SK-N-SH (cell line): ENCODE data around the gene RAB3D. TPM values are rescaled to one million over a fixed set of nuclear protein-coding genes. Genes with fewer than 3 reads are reported as not detected.

Source experiments
- CTCF ChIA-PET: fragments of 300-600, 350-600 bp; formaldehyde crosslinking; extraction: SDS; loops from one replicate; lab custom pipeline; 2021; lab: Yijun Ruan, JAX
- POLR2A ChIA-PET: fragments of 350-600 bp; sonication (Branson Sonifier 250); formaldehyde crosslinking; extraction: SDS; loops from one replicate; lab custom pipeline; 2020; ENCODE audit warnings: antibody characterized with exemption, inconsistent platforms; lab: Yijun Ruan, JAX
- DNase-seq: peaks from one replicate; pipeline ENCODE4 v3.0.0; 2012
- H2AFZ ChIP-seq: fragments of 200-600 bp; sonication (generic); 2 replicates; pipeline ENCODE4 v1.8.1; 2016; ENCODE audit warnings: antibody characterized with exemption, mild to moderate bottlenecking, low read depth
- H3F3A ChIP-seq: fragments of 200-600 bp; sonication (generic); replicated peaks from 2 replicates; pipeline ENCODE3; 2016; ENCODE audit warnings: antibody characterized with exemption, mild to moderate bottlenecking; ENCODE audit not compliant: insufficient read depth
- H3K27ac ChIP-seq, 2 experiments: fragments of 200-500 bp in 1 of 2; fragments of 200-600 bp in 1 of 2; sonication (Bioruptor generic) in 1 of 2; sonication (generic), shearing (Covaris generic) in 1 of 2; 2 replicates each; pipeline versions ENCODE4 v1.5.1 to v1.6.1; 2014 to 2016; ENCODE audit warnings: low read depth in 2 of 2, inconsistent platforms in 1 of 2, low read length in 1 of 2, mild to moderate bottlenecking in 1 of 2, mixed read lengths in 1 of 2
- H3K27me3 ChIP-seq: fragments of 200-600 bp; sonication (generic), shearing (Covaris generic); 2 replicates; pipeline ENCODE4 v1.6.1; 2016; ENCODE audit warnings: mixed run types; ENCODE audit not compliant: insufficient read depth
- H3K36me3 ChIP-seq, 2 experiments: fragments of 200-500 bp in 1 of 2; fragments of 200-600 bp in 1 of 2; sonication (Bioruptor generic) in 1 of 2; sonication (generic) in 1 of 2; replicated peaks in 1 of 2; 2 replicates each; pipeline versions ENCODE3 to v1.5.1; 2014 to 2016; ENCODE audit warnings: low read length in 1 of 2, mild to moderate bottlenecking in 1 of 2; ENCODE audit not compliant: insufficient read depth in 2 of 2, control insufficient read depth in 1 of 2
- H3K4me1 ChIP-seq, 2 experiments: fragments of 200-500 bp in 1 of 2; fragments of 200-600 bp in 1 of 2; sonication (Bioruptor generic) in 1 of 2; sonication (generic), shearing (Covaris generic) in 1 of 2; 2 replicates each; pipeline versions ENCODE4 v1.5.1 to v1.6.1; 2014 to 2016; ENCODE audit warnings: low read depth in 1 of 2, low read length in 1 of 2, mixed run types in 1 of 2; ENCODE audit not compliant: insufficient read depth in 2 of 2, control insufficient read depth in 1 of 2
- H3K4me2 ChIP-seq: fragments of 200-600 bp; sonication (generic), shearing (Covaris generic); 2 replicates; pipeline ENCODE4 v1.6.1; 2017; ENCODE audit warnings: mixed run types
- H3K4me3 ChIP-seq, 2 experiments: fragments of 200-500 bp in 1 of 2; fragments of 200-600 bp in 1 of 2; sonication (Bioruptor generic) in 1 of 2; sonication (generic), shearing (Covaris generic) in 1 of 2; 2 replicates each; pipeline versions ENCODE4 v1.5.1 to v1.8.1; 2014 to 2016; ENCODE audit warnings: low read depth in 2 of 2, inconsistent platforms in 1 of 2, low read length in 1 of 2, mild to moderate bottlenecking in 1 of 2, mixed read lengths in 1 of 2, moderate library complexity in 1 of 2
- H3K79me2 ChIP-seq: fragments of 200-600 bp; sonication (generic); 2 replicates; pipeline ENCODE4 v1.8.1; 2017; ENCODE audit warnings: mild to moderate bottlenecking; ENCODE audit not compliant: insufficient read depth
- H3K9ac ChIP-seq: fragments of 200-600 bp; sonication (generic); 2 replicates; pipeline ENCODE4 v1.6.1; 2017; ENCODE audit warnings: mixed run types
- H3K9me2 ChIP-seq: fragments of 200-600 bp; sonication (generic); 2 replicates; pipeline ENCODE4 v1.6.1; 2017; ENCODE audit warnings: mixed run types
- H3K9me3 ChIP-seq: fragments of 200-600 bp; sonication (generic); 2 replicates; pipeline ENCODE4 v1.6.1; 2017; ENCODE audit warnings: mixed run types, mild to moderate bottlenecking, moderate library complexity
- H4K20me1 ChIP-seq: fragments of 200-600 bp; sonication (generic); 2 replicates; pipeline ENCODE4 v1.6.1; 2017; ENCODE audit warnings: mild to moderate bottlenecking, mixed run types; ENCODE audit not compliant: insufficient read depth
- FOXJ3 ChIP-seq: sonication (generic); formaldehyde crosslinking; IDR thresholded peaks from 2 replicates; pipeline ENCODE4 v1.5.1; 2020; ENCODE audit warnings: mild to moderate bottlenecking, missing genetic modification reagents
- MAX ChIP-seq: IDR thresholded peaks from 2 replicates; pipeline ENCODE4 v1.4.0; 2012; ENCODE audit warnings: low read depth
- MXI1 ChIP-seq: IDR thresholded peaks from 2 replicates; pipeline ENCODE4 v1.6.1; 2012; ENCODE audit warnings: mild to moderate bottlenecking, low read depth, low read length, improper control_type of control experiment
- REST ChIP-seq: IDR thresholded peaks from 2 replicates; pipeline ENCODE4 v1.6.1; 2012; ENCODE audit warnings: mild to moderate bottlenecking, low read depth, low read length, moderate library complexity
- SMC3 ChIP-seq: IDR thresholded peaks from 2 replicates; pipeline ENCODE4 v1.6.1; 2012; ENCODE audit warnings: low read depth, low read length, improper control_type of control experiment
- WGBS: methylation state at CpG from one replicate; pipeline ENCODE4 v1.1.6; 2017; ENCODE audit warnings: low lambda C conversion rate; 5-methylcytosine and 5-hydroxymethylcytosine counted together
- polyA plus RNA-seq, 3 experiments: library from polyadenylated mRNA; depleted of rRNA; stranded (reverse); fragments of >200 nt; gene quantifications; 2 replicates each; pipeline ENCODE4 v1.2.3, GENCODE V29; 2012

Gene RAB3D
- polyA plus RNA-seq, 1 of the 3 experiments (the other 2 are of a cell fraction) = 27.0 TPM

- H3K4me3 ChIP-seq = no peak overlapping the region
- no peaks in the 10 kb centered on the region for H3K9me3 ChIP-seq
- no peaks in the 10 kb centered on the region for H3K9me2 ChIP-seq
- POLR2A ChIA-PET = no interaction called here
- H2AFZ ChIP-seq = no peak overlapping the region
- TF ChIP-seq MAX (no peak), REST (peak; percentile 72; the same call in 1 of the 2 replicates)
- no peak overlapping the region for H3K27ac ChIP-seq
- peaks cover 13% of the 10 kb centered on the region for H3F3A ChIP-seq
- 73% methylated on average over 4 of the region's 4 CpGs for WGBS
- no peak overlapping the region for H3K9ac ChIP-seq
- H3K27me3 ChIP-seq = no peaks in the 10 kb centered on the region
- no peaks in the 10 kb centered on the region for H3K36me3 ChIP-seq
- no peak overlapping the region for H3K4me2 ChIP-seq
- H3K79me2 ChIP-seq = no peaks in the 10 kb centered on the region
- peaks cover under 1% of the 10 kb centered on the region; the same call in 1 of the 2 replicates for H4K20me1 ChIP-seq
- CTCF ChIA-PET = interaction anchor here (1.5 kb wide), 1 partner anchor 55 kb away, joined by 6 read pairs; no protein-coding TSS in a partner anchor
- H3K4me1 ChIP-seq = peaks cover 10 to 13% of the 10 kb centered on the region in 2 experiments; a peak in 2 of 4 replicates
- DNase-seq = no peak
These were observed 9.7 kb upstream of the RAB3D start for GRCh38 chr19:11349171-11349570.

GRCh38 chr19:11347546-11348039, 8.1 kb upstream of the RAB3D start:
- 86% methylated on average over 7 of the region's 7 CpGs for WGBS
- CTCF ChIA-PET = interaction anchor here (1.4 to 2.2 kb wide), 5 partner anchors 29 to 135 kb away, joined by 4 to 10 read pairs (median 6); partner anchors contain the start of gene TSPAN16

More at GRCh38 chr19:11347546-11348039, 8.1 kb upstream of the RAB3D start:
- H2AFZ ChIP-seq = no peak overlapping the region
- no peaks in the 10 kb centered on the region for H3K9me2 ChIP-seq
- peaks cover 0 to 3% of the 10 kb centered on the region in 2 experiments for H3K36me3 ChIP-seq
- no peak for TF ChIP-seq SMC3
- TF ChIP-seq MXI1 = no peak
- TF ChIP-seq FOXJ3 (CRISPR knock-in tag) = no peak
- H3K27me3 ChIP-seq = no peaks in the 10 kb centered on the region
- no peaks in the 10 kb centered on the region for H3K79me2 ChIP-seq
- no peak for DNase-seq
- POLR2A ChIA-PET = interaction anchor here (2.3 kb wide), 1 partner anchor 27 kb away, joined by 15 read pairs; the partner anchor contains the start of gene SWSAP1
- H3K4me3 ChIP-seq = no peak overlapping the region
- peaks cover 18% of the 10 kb centered on the region for H3F3A ChIP-seq
- H4K20me1 ChIP-seq = peaks cover 7% of the 10 kb centered on the region
- no peak overlapping the region for H3K9ac ChIP-seq
- H3K4me1 ChIP-seq = peaks cover 13 to 14% of the 10 kb centered on the region in 2 experiments; a peak in 2 of 4 replicates
- H3K4me2 ChIP-seq = no peak overlapping the region
- no peak overlapping the region for H3K27ac ChIP-seq
- H3K9me3 ChIP-seq = no peaks in the 10 kb centered on the region
